GM12875 (cell line): ENCODE measurements around the gene CBS.

Source experiments
- H3K4me3 ChIP-seq: one replicate; pipeline ENCODE4 v1.5.1; 2011; ENCODE audit warnings: low read depth, low read length, control low read depth
- TF ChIP-seq, protein P1 (sequence below): IDR thresholded peaks from 2 replicates; pipeline ENCODE4 v1.5.1; 2011; ENCODE audit warnings: low read depth, mild to moderate bottlenecking, control low read depth, inconsistent platforms, low read length, moderate library complexity, borderline replicate concordance; ENCODE audit not compliant: insufficient read depth

The CBS gene

DNA sequence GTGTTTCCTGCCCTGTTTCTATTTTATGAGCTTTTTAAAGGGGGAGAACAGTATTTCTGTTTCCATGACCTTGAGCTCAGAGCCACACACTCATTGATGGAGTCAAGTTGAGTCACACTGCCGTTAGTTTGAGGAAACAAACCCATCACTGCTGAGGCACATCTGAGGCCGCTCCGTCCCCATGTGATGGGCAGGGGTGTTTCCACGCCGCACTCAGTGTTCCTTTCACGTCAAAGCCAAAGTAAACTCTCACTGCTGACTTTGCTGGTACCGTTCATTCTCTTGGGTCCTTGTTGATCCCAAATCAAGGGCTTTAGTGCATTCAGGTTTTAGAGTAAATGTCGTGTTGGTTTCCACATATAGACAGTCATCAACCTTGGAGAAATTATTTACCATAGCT is 52.5 kb downstream of the CBS start:
- TF ChIP-seq, protein P1, sequence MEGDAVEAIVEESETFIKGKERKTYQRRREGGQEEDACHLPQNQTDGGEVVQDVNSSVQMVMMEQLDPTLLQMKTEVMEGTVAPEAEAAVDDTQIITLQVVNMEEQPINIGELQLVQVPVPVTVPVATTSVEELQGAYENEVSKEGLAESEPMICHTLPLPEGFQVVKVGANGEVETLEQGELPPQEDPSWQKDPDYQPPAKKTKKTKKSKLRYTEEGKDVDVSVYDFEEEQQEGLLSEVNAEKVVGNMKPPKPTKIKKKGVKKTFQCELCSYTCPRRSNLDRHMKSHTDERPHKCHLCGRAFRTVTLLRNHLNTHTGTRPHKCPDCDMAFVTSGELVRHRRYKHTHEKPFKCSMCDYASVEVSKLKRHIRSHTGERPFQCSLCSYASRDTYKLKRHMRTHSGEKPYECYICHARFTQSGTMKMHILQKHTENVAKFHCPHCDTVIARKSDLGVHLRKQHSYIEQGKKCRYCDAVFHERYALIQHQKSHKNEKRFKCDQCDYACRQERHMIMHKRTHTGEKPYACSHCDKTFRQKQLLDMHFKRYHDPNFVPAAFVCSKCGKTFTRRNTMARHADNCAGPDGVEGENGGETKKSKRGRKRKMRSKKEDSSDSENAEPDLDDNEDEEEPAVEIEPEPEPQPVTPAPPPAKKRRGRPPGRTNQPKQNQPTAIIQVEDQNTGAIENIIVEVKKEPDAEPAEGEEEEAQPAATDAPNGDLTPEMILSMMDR: no peak
- no peak overlapping the region for H3K4me3 ChIP-seq

DNA sequence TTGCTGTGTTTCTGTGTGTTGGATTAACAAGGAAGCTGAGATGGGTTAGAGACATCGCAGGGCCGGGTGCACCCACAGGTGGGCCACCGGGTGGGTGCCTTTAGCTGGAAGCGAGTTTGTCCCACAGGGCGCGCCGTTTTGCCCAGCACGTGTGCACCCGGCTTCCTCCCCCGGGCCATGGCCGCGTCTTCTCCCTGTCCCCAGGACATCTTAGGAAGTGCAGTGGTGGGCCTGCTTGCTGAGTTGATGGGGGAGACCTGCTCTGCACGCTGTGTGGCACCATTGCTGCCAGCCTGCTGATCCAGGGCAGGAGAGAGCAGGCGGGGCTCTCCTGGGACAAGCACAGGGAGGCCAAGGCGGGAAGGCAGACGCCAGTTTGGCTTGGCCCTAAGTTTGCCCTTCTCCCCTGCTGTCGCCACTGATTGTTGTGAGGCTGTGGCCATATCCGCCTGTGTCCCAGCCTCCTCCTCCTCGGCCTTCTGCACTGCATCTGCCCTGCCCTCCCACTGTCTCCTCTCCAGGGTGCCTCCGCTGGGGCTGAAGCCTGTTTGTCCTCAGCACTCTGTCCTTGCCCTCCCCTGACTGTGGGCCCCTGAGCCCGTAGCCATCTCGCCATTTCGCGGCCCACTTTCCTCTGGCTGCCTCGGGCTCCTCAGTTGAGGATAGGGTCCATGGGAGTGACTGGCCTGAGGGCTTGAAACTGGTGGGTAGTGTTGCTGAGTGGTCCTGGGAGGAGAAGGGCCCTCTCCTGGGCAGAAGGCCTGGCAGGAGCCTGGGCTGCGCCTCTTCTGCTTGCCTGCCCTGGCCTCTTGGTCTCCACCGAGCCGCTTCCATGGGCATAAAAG is 53.7 kb downstream of the CBS start:
- TF ChIP-seq, protein P1: no peak
- no peak overlapping the region for H3K4me3 ChIP-seq

DNA sequence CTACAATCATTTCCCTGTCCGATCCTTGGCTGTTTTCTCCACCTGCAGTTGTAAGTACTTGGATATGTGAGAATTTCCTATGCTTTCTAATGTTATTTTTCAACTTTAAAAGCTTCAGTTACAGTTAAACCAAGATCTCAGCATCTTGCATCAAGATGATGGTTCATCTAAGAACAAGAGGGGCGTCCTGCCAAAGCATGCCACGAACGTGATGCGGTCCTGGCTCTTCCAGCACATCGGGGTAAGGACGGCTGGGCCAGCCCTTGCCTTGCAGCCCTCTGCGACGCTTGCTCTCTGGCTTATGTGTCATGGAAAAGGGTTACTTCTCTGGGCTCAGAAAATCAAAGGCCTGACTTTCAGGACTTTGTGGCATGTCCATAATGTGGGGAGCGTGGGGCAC is 54.4 kb downstream of the CBS start:
- TF ChIP-seq, protein P1: no peak

DNA sequence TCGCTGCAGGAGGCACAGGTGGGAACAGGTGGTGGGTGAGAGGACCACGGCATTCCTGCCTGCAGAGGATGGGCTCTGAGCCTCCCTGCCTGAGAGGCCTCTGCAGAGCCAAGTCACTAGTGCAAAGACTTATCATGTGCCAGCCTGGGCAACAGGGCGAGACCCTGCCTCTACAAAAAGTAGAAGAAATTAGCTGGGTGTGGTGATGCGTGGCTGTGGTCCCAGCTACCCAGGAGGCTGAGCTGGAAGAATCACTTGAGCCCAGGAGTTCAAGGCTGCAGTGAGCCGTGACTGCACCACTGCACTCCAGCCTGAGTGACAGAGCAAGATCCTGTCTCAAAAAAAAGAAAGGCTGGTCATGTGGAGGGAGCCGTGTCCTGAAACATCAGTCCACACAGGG is 54.9 kb downstream of the CBS start:
- H3K4me3 ChIP-seq: no peak overlapping the region
- TF ChIP-seq, protein P1: no peak

More for the DNA sequence above, 54.4 kb downstream of the CBS start:
- no peak overlapping the region for H3K4me3 ChIP-seq

DNA sequence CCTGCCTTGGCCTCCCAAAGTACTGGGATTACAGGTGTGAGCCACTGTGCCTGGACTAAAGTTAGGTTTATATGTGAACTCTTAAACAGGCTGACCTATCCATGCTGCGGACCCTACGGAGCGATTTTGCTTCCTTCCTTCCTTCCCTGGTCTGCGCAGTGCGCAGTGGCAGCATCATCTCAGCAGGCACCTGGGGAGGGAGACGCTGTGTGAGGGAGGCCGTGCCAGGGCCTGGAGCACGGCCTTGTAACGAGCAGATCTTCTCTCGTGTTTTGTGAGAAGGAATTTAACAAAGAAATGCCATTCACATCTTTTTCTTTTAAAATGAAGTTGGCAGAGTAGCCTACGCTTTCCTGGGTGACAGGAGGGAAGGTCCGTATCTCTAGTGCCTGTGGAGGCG is 55.5 kb downstream of the CBS start:
- no peak overlapping the region for H3K4me3 ChIP-seq

DNA sequence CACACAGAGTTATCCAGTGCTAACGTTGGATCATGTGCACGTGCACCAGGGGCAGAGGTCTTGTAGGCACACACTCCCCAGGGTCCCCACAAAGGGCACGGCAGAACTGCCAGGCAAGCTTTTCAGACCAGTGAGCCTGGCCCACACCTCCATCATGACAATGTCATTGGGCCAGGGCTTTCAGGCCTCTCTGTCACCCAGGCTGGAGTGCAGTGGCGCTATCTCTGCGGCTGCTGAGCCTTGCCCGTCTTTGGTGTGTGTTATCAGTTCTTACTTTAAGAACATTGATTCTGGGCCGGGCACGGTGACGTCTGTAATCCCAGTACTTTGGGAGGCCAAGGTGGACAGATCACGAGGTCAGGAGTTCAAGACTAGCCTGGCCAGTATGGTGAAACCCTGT is 57.1 kb downstream of the CBS start:
- TF ChIP-seq, protein P1: no peak

More for the DNA sequence above, 55.5 kb downstream of the CBS start:
- TF ChIP-seq, protein P1: no peak

DNA sequence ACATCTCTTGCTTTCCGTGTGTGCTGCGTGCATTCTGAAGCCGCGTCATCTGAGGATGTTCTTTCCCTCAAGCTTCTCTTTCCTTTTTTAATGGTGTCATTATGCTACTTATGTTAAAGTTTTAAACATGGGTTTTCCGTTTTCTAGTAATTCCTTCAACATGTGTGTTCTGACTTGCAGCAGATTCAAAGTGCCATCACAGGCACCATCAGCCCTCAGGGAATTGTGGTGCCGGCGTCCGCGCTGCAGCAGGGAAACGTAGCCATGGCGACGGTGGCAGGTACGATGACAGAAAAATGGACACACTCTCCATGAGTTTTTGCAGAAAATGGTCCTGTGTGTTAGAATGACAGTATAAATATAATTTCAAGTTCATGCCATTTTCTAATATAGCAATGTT is 58.9 kb downstream of the CBS start:
- TF ChIP-seq, protein P1: no peak
- H3K4me3 ChIP-seq: no peak overlapping the region

More for the DNA sequence above, 57.1 kb downstream of the CBS start:
- H3K4me3 ChIP-seq: no peak overlapping the region
